Measurements from ENCODE around the gene ZFP62.
A peak's percentile ranks its signal among the peaks of the same experiment; 100 is the strongest.
"Not testable (repeated sequence)": the region's sequence is repeated elsewhere in the genome, so short reads cannot be mapped to it uniquely, and the experiment has no call there.

ZFP62 gene

DNA sequence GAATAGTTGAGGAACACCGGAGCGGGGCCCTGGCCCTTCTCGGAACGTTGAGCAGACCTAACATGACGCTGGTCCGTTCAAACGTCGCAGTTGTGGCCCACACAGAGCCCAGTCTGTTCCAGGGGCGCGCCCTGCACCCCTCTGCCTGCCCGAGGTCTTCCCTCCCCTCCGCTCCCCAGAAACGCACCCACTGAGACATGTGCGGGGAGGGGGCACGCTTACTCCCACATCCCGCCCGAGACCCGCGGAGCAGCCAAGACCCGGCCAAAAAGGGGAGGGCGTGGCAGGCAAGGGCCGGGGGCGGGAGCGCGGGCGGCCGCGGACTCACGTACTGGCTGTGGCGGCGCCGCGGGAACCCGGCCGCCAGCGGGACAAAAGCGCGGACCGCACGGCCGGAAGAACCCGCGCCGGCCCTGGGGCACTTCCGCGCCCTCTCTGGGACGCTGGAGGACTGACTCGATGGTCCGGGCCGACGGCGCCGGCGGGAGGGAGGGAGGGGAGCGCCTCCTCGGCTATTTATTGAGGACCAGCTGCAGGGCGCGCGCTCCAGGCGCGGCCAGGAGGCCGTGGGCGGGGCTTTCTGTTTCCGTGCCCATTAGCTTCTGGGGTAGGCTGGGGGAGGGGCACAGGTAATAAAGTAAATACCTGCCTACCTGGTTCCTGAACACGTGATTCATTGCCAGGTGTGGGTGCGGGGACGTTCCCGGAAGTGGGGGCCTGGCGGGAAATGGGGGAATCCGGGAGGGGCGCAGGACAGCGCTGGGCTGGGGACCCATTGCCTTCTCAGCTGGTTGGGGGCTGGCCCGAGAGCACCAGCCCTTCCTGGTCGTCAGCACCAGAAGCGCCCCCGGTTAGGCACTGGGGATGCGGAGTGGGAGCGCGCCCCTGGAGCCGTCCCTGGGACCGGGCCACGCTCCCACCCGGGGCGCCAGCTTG lies at the start of gene ZFP62:
Gene ZFP62, minus strand, starts transcription at position 390 of the 936 bp plus-strand sequence. Its CDS starts 57 bp downstream, at position 333.
- peak; percentile 96 for DNase-seq

GRCh38 chr5:180910735-180911134 lies 49.7 kb upstream of the ZFP62 start:
- no peak for DNase-seq

DNA sequence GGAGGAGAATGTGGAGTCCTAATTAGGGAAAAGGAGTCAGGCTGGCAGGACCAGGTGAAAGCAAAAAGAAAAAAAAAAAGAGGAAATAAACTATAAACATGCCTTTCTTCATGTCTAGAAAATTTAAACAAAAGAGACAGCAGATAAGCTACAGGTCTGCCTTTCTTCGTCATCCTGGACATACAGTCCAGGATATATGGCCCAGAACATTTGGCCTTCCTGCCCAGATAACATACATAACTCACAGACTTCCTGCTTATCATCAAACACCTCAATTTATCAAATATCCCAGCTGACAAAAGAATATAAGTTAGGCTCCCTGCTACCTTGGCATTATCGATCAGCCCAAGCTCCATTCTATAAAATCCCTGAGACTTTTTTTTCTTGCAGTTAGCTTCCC lies 49.1 kb upstream of the ZFP62 start:
- no peak for DNase-seq

DNA sequence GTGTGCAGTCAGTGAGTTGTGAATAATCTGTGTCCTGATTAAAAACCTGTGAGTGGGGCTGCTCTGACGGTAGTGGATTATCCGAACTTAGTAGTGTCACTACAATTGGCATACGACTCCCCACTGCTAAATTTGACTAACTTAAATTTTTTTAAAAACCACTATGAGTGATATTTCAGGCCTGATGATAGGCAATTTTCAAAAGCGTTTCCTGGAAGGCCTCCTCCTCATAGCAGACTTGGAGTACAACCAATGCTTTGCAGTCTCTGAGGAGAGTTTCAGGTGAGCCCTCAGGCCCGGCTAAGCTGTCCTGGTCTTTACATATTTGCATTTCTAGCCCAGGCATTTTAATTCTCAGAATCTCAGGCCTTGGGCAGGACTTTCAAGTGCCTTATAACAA lies 48.7 kb upstream of the ZFP62 start:
- DNase-seq: no peak

DNA sequence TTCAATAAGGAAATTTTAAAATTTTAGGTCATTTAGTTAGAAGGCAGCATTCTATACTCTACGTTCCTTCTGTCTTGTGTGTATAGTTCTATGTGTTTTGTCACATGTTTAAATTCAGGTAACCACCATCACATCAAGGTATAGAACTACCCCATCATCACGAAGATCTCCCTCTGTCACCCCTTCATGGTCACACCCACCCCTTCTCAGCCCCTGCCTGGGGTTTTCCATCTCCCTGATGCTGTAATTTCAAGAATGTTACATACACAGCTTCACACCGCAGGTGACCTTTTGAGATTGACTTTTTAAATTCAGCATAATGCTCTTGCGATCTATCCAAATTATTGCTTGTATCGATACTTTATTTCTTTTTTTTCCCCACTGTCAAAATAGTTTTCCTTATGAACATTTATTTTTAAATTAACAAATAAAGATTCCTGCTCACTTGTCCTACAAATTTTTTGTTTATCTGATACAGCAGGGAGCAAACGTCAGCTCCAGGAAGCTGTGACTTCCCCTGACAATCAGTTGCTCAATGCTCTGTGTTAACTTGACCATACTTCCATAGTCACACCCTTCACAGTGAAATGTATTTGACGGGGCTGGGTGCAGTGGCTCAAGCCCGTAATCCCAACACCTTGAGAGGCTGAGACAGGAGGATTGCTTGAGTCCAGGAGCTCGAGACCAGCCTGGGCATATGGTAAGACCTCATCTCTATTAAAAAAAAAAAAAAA lies 48.1 kb upstream of the ZFP62 start:
- peak; percentile 8 for DNase-seq

- DNase-seq: no peak
Observed at GRCh38 chr5:180908400-180908799, 47.3 kb upstream of the ZFP62 start.

DNA sequence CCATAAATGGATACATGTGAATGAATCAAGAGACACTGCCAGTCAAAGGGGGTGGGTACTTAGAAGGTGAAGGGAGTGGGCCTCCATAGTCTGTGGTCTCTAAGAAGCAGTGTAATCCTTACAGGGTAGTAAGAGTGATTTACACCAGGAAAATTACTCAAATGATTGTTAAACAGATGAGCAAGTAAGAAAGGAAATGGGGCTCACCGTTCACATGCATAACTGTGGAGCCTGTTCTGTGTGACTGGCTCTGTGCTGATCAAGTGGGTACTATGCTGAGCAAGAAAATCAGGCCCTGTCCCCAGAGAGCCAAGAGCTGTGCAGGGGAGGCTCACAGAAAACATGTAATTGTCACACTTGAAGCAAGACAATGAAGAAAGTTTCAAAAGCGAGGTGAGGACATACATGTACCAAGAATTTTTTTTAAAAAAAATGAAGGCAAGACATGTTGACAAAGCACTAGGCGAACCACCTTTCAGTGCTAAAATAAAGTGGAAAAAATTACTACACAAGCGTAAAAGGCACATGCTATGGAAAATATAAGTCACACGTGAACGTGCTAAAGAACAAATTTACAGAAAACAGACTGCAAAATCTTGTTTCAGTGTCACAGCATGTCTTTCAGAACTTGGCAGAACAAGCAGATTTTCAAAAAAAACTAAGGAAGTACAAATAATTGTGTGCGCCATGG lies 40.4 kb upstream of the ZFP62 start:
- no peak for DNase-seq

GRCh38 chr5:180900178-180900577 lies 39.1 kb upstream of the ZFP62 start:
- no peak for DNase-seq

- DNase-seq: no peak
Observed at GRCh38 chr5:180898621-180899246, 37.7 kb upstream of the ZFP62 start, which contains the start of gene BTNL8. BTNL8 (plus strand) TSS chr5:180899159; CDS start chr5:180899311, 152 bp downstream.

DNA sequence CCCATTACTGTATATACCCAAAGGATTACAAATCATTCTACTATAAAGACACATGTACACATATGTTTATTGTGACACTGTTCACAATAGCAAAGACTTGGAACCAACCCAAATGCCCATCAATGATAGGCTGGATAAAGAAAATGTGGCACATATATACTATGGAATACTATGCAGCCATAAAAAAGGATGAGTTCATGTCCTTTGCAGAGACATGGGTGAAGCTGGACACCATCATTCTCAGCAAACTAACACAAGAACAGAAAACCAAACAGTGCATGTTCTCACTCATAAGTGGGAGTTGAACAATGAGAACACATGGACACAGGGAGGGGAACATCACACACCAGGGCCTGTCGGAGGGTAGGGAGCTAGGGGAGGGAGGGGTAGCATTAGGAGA lies 34.3 kb upstream of the ZFP62 start:
- DNase-seq: not testable (repeated sequence)

- DNase-seq: no peak
Observed at GRCh38 chr5:180889381-180889780, 28.3 kb upstream of the ZFP62 start.

GRCh38 chr5:180885845-180886529 lies 24.9 kb upstream of the ZFP62 start:
- DNase-seq: not testable (repeated sequence)

- no peak for DNase-seq
Observed at GRCh38 chr5:180875860-180876426, 14.9 kb upstream of the ZFP62 start.

DNA sequence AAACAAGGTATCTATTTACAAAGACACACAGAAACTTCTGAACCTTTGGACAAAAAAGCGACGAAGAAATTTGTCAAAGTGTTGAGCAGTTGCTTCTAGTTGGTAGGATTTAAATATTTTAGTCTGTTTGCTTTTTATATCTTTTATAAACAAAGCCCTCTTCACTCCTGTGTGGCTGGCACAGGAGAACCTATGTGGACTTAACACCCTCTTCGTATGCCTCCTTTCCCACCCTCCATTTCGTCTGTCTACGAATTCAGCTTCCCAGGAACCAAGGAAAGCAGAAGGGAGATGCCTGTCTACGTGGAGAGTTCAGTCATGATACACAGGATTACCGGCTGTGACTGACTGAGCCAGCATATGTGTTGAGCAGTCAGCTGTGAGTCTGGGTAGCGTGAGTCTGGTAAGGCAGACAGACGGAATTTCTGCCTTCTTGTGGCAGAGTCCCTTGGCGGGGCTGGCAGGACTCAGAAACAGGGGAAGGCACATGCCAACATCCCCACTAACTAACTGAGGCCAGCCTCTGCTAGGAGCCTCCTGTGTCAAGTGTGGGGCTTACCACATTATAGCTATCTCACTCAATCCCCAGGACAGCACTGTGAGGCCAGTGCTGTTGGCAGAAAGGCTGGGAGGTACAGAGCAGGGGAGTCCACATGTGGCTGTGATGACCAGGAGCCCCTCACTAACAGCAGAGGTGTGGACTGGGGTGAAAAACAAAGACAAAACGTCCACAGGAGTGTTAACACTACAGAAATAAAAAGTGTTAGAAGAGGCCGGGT lies 13.9 kb upstream of the ZFP62 start:
- no peak for DNase-seq

GRCh38 chr5:180873615-180874520 lies 12.8 kb upstream of the ZFP62 start:
- peak; percentile 91 for DNase-seq

DNA sequence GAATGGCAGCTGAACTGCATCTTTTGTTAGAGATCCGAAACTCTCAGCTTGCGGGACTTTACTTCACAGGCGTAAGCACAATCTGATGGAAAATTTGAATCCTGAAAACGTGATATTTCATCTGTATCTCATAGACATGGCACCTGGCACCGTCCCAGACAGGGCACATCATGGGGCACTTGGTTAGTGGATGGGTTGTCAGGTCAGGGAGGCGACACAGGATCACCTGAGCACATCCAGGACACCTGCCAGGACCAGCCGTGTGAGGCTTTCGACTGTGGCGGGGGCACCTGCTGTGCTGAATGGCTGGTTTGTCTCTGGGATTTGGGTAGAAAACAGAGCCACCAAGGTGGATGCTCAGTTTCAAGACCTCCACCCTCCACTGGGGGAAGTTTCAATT lies 11.3 kb upstream of the ZFP62 start:
- DNase-seq: no peak

DNA sequence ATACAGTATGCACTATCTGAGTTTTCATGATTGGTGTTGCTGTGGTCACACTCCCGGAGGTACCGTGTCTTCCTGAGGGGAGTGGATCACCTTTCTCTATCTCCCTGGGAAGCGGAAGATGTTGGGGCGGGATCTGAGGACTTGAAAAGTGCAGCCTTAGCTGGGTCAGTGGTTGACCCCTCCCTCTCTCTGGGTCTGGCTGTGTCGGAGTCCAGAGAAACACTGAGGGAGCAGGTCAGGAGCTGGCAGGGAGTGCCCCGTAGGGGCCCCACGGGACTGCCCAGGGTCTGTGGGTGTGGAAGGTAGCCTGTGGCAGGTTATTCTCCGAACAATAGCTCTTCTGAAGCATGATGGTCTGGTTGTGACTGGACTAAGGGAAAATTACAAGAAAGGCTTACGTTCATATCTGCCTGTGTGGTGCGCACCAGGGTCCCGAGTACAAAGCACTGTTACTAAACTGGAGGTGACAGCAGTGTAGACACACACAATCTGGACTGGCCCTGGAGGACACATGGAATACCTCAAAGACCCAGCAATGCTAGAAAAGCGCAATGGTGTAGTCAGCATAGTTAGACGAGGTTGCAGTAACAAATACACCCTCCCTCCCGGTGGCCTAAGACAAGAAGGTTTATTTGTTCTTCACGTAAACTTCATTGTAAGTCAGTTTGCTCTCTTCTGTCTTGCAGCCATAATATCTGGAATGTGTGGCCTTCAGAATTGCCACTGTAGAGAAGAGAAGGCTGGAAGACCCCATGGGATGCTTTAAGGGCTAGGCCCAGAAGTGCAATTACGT lies 9.4 kb upstream of the ZFP62 start:
- DNase-seq: no peak

DNA sequence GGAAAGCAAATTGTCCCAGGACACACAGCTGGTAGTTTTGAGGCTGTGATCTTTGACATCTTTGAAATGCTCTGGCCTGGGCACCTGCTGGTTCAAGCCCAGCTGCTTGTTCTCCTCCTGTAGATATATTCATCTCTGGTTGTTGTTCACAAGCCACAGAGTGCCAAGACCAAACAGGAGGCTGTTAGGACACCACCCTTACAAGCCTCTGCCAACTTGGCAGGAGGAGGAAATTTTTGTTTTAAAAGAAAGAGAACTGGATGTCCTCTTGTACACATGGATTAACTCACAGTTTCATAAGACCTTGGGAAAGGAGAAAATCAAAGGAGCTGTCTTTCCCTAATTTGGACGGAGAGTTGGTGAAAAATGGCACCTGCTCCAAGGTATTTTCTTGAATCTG lies 8.5 kb upstream of the ZFP62 start:
- no peak for DNase-seq

DNA sequence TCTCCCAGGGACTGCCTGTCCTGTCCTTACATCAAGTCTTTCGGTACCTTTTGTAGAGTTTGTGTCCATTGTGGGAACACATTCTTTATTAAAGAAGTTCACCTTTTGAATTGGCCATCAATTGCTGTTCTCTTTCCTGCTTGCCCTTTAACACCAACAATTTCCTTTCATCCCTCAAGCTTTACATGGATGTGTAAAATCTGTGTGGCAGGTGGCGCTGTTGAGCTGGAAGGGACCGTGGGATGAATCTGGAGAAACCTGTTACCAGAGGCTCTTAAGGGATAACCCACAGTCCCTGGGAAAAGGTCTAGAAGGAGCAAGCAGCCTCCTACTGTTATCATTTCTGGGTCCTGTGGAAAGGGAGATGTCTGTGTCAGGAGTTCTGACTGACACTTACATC lies 7.9 kb upstream of the ZFP62 start:
- peak; percentile 85 for DNase-seq
